K562 (cell line): Measurements from ENCODE around the gene OR2V2. TPM values are rescaled to one million over a fixed set of nuclear protein-coding genes. Genes with fewer than 3 reads are reported as not detected.
A peak's percentile ranks its signal among the peaks of the same experiment; 100 is the strongest.

ENCODE experiments used
- ARID1B ChIP-seq: fragments of 450-650 bp; IDR thresholded peaks from 2 replicates; pipeline ENCODE4 v1.6.1; 2016; ENCODE audit warnings: antibody characterized with exemption, mild to moderate bottlenecking, inconsistent platforms
- ATF1 ChIP-seq, 2 experiments: fragments of 450-650 bp in 1 of 2; IDR thresholded peaks; 2 replicates each; pipeline ENCODE4 v1.6.1; 2016; ENCODE audit warnings: missing compliant biosample characterization in 1 of 2, missing genetic modification characterization in 1 of 2
- DDX20 ChIP-seq: fragments of 450-650 bp; IDR thresholded peaks from 2 replicates; pipeline ENCODE4 v1.6.1; 2016; ENCODE audit warnings: missing genetic modification characterization, low read depth, mild to moderate bottlenecking, missing compliant biosample characterization, moderate library complexity
- DNMT1 ChIP-seq: fragments of 450-650 bp; IDR thresholded peaks from 2 replicates; pipeline ENCODE4 v1.6.1; 2016; ENCODE audit warnings: antibody characterized with exemption, mild to moderate bottlenecking
- KAT7 ChIP-seq: sonication (generic); formaldehyde crosslinking; IDR thresholded peaks from 2 replicates; pipeline ENCODE4 v1.8.0; 2022; ENCODE audit warnings: missing genetic modification reagents, mild to moderate bottlenecking, borderline replicate concordance
- KLF1 ChIP-seq: fragments of 450-650 bp; IDR thresholded peaks from 2 replicates; pipeline ENCODE4 v1.6.1; 2016; ENCODE audit warnings: missing genetic modification characterization, missing compliant biosample characterization
- KLF16 ChIP-seq: IDR thresholded peaks from 2 replicates; pipeline ENCODE4 v1.6.1; 2016; ENCODE audit warnings: antibody characterized with exemption
- MXI1 ChIP-seq: IDR thresholded peaks from 2 replicates; pipeline ENCODE4 v1.6.1; 2011; ENCODE audit warnings: low read depth, mild to moderate bottlenecking, improper control_type of control experiment, low read length
- NBN ChIP-seq: fragments of 450-650 bp; IDR thresholded peaks from 2 replicates; pipeline ENCODE4 v1.6.1; 2016; ENCODE audit warnings: low read depth, mild to moderate bottlenecking
- NFRKB ChIP-seq: fragments of 450-650 bp; IDR thresholded peaks from 2 replicates; pipeline ENCODE4 v1.6.1; 2016; ENCODE audit warnings: low read depth
- NR2C1 ChIP-seq, 2 experiments: fragments of 450-650 bp; IDR thresholded peaks; 2 replicates each; pipeline ENCODE4 v1.6.1; 2017; ENCODE audit warnings: mild to moderate bottlenecking in 2 of 2, antibody characterized with exemption in 1 of 2, inconsistent platforms in 1 of 2, missing compliant biosample characterization in 1 of 2, missing genetic modification characterization in 1 of 2
- PHB2 ChIP-seq: fragments of 450-650 bp; IDR thresholded peaks from 2 replicates; pipeline ENCODE4 v1.6.1; 2017; ENCODE audit warnings: low read depth
- POLR2A ChIP-seq: fragments of 450-650 bp; conservative IDR thresholded peaks from 2 replicates; pipeline ENCODE4 v1.6.1; 2016
- POU5F1 ChIP-seq: fragments of 150-350 bp; IDR thresholded peaks from 2 replicates; pipeline ENCODE4 v1.6.1; 2014; ENCODE audit warnings: borderline replicate concordance, low read length, low read depth, mild to moderate bottlenecking; ENCODE audit not compliant: partially characterized antibody
- RBBP5 ChIP-seq: fragments of 200-600 bp; sonication (generic); IDR thresholded peaks from 2 replicates; pipeline ENCODE4 v1.6.1; 2012; ENCODE audit warnings: borderline replicate concordance, mild to moderate bottlenecking, low read length, control low read depth, inconsistent platforms; ENCODE audit not compliant: insufficient read depth, poor library complexity, severe bottlenecking
- SIX5 ChIP-seq, 2 experiments: IDR thresholded peaks; 2 replicates each; pipeline ENCODE4 v1.6.1; 2011; ENCODE audit warnings: low read length in 2 of 2, borderline replicate concordance in 1 of 2, low read depth in 1 of 2, mild to moderate bottlenecking in 1 of 2, moderate library complexity in 1 of 2; ENCODE audit not compliant: insufficient read depth in 1 of 2
- SMAD3 ChIP-seq: fragments of 450-650 bp; formaldehyde crosslinking; conservative IDR thresholded peaks from 2 replicates; pipeline ENCODE4 v1.4.0; 2020; ENCODE audit warnings: mild to moderate bottlenecking
- SMARCA4 ChIP-seq: fragments of 450-650 bp; IDR thresholded peaks from 2 replicates; pipeline ENCODE4 v1.6.1; 2016
- THAP12 ChIP-seq: fragments of 250-450 bp; sonication (Bioruptor Pico); IDR thresholded peaks from 2 replicates; pipeline ENCODE4 v1.9.0; 2021; ENCODE audit warnings: mild to moderate bottlenecking, inconsistent platforms
- UBTF ChIP-seq, 2 experiments: IDR thresholded peaks; 2 replicates each; pipeline ENCODE4 v1.6.1; 2012; ENCODE audit warnings: improper control_type of control experiment in 2 of 2, low read depth in 2 of 2, low read length in 2 of 2, borderline replicate concordance in 1 of 2
- XRCC5 ChIP-seq: fragments of 200-400 bp; formaldehyde crosslinking; IDR thresholded peaks from 2 replicates; pipeline ENCODE4 v1.6.1; 2017; ENCODE audit warnings: low read depth, mild to moderate bottlenecking, low read length
- ZNF253 ChIP-seq: fragments of 250-450 bp; sonication (Bioruptor Pico); conservative IDR thresholded peaks from 2 replicates; pipeline ENCODE4 v1.6.1; 2021; ENCODE audit warnings: mild to moderate bottlenecking
- ZNF778 ChIP-seq: fragments of 450-650 bp; formaldehyde crosslinking; IDR thresholded peaks from 2 replicates; pipeline ENCODE4 v1.4.0; 2020; ENCODE audit warnings: mild to moderate bottlenecking, moderate library complexity
- polyA plus RNA-seq, 8 experiments: library from polyadenylated mRNA; depleted of rRNA in 4 of 8; stranded (reverse) in 5 of 8; unstranded in 3 of 8; fragments of >200 nt; fragmentation: Nextera tagmentation in 2 of 8; fragmentation: Illumina TruSeq in 1 of 8; extraction: Ambion mirVana in 2 of 8; extraction: Trizol in 1 of 8; gene quantifications; 2 replicates each; pipeline versions ENCODE4 v1.2.1 to v1.2.3, GENCODE V29; 2011 to 2014; ENCODE audit warnings: inconsistent platforms in 1 of 8, missing spikeins in 1 of 8
- total RNA-seq, 7 experiments: library from RNA; depleted of rRNA in 6 of 7; stranded (reverse); fragments of >200 nt in 6 of 7; fragmentation: Illumina TruSeq in 2 of 7; extraction: Trizol in 2 of 7; gene quantifications; 2 replicates each; pipeline versions ENCODE4 v1.2.1 to v1.2.3, GENCODE V29; 2011 to 2021; ENCODE audit warnings: low replicate concordance in 1 of 7
- TF ChIP-seq, protein P1 (sequence below): fragments of 250-450 bp; sonication (Bioruptor Pico); IDR thresholded peaks from 2 replicates; pipeline ENCODE4 v1.8.0; 2022; ENCODE audit warnings: moderate library complexity, mild to moderate bottlenecking, inconsistent platforms
- TF ChIP-seq, protein P2 (sequence below): sonication (generic); formaldehyde crosslinking; IDR thresholded peaks from 2 replicates; pipeline ENCODE4 v1.9.0; 2022; ENCODE audit warnings: mild to moderate bottlenecking, missing genetic modification reagents

OR2V2 gene
- total and polyA plus RNA-seq, 9 of the 15 experiments (the other 6 are each of a cell fraction or from before 2014, with no cell fraction given) = 0.01 TPM; not detected in 8

- TF ChIP-seq THAP12 (CRISPR knock-in tag) (no peak), KLF1 (tag) (no peak), DDX20 (tag) (no peak), SIX5 (IDR thresholded peaks at IDR 0.05; ENCODE audit: borderline replicate concordance in 1 of 2, insufficient read depth in 1 of 2, low read depth in 1 of 2, low read length in 2 of 2) (no peak), MXI1 (0 out of 2 replicates have a peak, but pooled peaks have one; percentile 29), DNMT1 (no peak), SMARCA4 (peak; percentile 66), NR2C1 (IDR thresholded peaks at IDR 0.05) (no peak), NR2C1 (tag; IDR thresholded peaks at IDR 0.05) (no peak), ARID1B (peak; percentile 83), RBBP5 (peak; percentile 19), ZNF253 (CRISPR knock-in tag) (no peak), POLR2A (no peak), UBTF (IDR thresholded peaks at IDR 0.05; ENCODE audit: borderline replicate concordance in 1 of 2, low read depth in 2 of 2, low read length in 2 of 2) (no peak), NFRKB (no peak), XRCC5 (no peak), KAT7 (CRISPR knock-in tag) (no peak), ZNF778 (CRISPR knock-in tag) (no peak), NBN (0 out of 2 replicates have a peak, but pooled peaks have one; percentile 65), ATF1 (CRISPR knock-in tag; IDR thresholded peaks at IDR 0.05) (no peak), ATF1 (tag; IDR thresholded peaks at IDR 0.05) (peak; percentile 52; the same call in 1 of the 2 replicates), POU5F1 (no peak), KLF16 (peak; percentile 89), SMAD3 (CRISPR knock-in tag) (no peak), PHB2 (no peak)
- TF ChIP-seq, protein P1, sequence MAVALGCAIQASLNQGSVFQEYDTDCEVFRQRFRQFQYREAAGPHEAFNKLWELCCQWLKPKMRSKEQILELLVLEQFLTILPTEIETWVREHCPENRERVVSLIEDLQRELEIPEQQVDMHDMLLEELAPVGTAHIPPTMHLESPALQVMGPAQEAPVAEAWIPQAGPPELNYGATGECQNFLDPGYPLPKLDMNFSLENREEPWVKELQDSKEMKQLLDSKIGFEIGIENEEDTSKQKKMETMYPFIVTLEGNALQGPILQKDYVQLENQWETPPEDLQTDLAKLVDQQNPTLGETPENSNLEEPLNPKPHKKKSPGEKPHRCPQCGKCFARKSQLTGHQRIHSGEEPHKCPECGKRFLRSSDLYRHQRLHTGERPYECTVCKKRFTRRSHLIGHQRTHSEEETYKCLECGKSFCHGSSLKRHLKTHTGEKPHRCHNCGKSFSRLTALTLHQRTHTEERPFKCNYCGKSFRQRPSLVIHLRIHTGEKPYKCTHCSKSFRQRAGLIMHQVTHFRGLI (CRISPR knock-in tag) = no peak
- TF ChIP-seq, protein P2, sequence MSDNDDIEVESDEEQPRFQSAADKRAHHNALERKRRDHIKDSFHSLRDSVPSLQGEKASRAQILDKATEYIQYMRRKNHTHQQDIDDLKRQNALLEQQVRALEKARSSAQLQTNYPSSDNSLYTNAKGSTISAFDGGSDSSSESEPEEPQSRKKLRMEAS = no peak; the same call in 1 of the 2 replicates
These were observed 39.7 kb upstream of the OR2V2 start (continued) for GRCh38 chr5:181107699-181108098.
